GM19193 (cell line): Measurements from ENCODE around the gene STK11.
A peak's percentile ranks its signal among the peaks of the same experiment; 100 is the strongest.

ENCODE experiments used
- POLR2A ChIP-seq: IDR thresholded peaks from 4 replicates; pipeline ENCODE4 v1.6.1; 2011; ENCODE audit not compliant: insufficient read depth, insufficient read length; ENCODE audit errors: extremely low read depth

Gene STK11

GRCh38 chr19:1255186-1256161 lies 49.9 kb downstream of the STK11 start:
- no peak for TF ChIP-seq POLR2A

GRCh38 chr19:1256646-1257474 lies 51.3 kb downstream of the STK11 start:
- TF ChIP-seq POLR2A: no peak

- no peak for TF ChIP-seq POLR2A
These were observed 52.0 kb downstream of the STK11 start for GRCh38 chr19:1257475-1258162.

- no peak for TF ChIP-seq POLR2A
These were observed 52.5 kb downstream of the STK11 start for GRCh38 chr19:1258163-1258492.

GRCh38 chr19:1258707-1259205 lies 53.2 kb downstream of the STK11 start:
- no peak for TF ChIP-seq POLR2A

- peak; percentile 71 for TF ChIP-seq POLR2A
These were observed 53.8 kb downstream of the STK11 start for GRCh38 chr19:1259206-1259875.

GRCh38 chr19:1259876-1260748 lies 54.5 kb downstream of the STK11 start:
- peak; percentile 29 for TF ChIP-seq POLR2A

DNA sequence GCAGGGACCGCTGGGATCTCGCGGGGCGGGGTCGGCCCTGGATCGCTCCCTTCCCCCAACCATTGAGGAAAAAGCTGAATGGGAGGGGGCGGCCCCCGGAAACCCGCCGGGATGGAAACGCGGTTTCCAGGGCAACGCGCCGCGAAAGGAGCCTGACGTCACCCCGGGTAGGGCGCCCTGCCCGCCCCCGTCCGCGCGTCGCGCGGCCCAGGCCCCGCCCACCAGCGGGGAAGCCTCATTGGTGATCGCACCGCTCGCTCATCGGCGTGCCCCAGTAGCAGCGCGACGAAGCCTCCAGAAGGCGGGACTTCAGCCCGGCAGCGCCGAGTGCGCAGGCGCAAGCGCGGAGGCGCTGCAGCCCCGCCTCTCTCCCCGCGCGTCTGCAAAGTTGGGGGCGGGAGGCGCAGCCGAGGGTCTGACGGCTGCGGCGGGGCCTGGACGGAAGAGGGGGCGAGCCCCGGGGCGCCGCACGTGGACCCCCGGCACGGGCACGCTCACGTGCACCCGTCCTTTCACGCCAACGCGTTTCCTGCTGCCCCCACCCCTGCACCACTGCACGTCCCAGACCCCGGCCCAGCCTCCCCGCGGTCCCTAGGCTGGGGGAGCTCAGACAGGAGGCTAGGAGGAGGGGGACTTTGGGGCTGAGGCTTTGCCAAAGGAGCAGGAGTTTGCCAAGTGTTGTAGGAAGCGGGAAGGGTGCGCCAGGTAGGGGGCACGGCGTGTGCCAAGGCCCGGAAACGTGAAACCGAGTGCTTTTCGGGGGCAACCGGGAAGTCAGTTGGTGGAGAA lies 55.4 kb downstream of the STK11 start:
- TF ChIP-seq POLR2A: peak; percentile 45

- TF ChIP-seq POLR2A: no peak
These were observed 55.9 kb downstream of the STK11 start for GRCh38 chr19:1261538-1261797.

DNA sequence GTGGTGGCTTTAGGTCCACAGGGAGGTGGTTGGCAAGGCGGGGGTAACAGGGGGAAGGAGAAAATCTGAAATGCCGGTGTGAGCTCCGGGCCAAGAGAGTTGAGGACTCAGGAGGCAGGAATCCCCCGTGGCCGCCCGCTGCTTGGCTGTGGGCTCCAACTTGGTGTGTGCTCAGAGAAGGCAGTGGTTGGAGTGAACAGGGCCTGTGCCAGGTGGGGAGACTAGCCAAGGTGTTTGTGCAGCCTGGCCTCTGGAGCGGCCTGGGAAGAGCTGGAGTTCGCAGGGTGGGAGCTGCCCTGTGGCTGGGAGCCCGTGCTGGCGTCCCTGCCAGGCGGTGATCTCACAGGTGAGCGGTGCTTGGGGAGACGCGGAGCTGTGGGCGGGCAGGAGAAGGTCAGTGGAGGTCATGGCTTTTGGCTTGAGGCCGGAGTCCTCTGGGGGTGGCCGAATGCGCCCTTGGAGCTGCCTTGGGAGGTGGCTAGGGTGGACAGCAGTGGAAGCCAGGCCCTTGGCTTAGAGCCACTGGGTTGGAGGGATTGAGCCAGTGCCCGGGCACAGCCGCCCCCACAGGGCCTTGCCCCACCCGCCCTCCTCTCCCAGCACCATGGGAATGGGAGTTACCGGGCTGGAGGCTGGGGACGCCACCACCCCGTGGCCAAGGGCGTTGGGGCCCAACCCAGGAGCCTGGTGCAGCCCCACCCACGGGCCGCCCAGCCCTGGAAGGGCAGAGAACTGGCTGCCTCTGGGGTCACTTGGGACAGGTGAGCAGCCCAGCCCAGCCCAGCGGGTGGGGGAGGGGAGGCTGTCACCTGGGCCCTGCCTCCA lies 56.4 kb downstream of the STK11 start:
- TF ChIP-seq POLR2A: no peak

DNA sequence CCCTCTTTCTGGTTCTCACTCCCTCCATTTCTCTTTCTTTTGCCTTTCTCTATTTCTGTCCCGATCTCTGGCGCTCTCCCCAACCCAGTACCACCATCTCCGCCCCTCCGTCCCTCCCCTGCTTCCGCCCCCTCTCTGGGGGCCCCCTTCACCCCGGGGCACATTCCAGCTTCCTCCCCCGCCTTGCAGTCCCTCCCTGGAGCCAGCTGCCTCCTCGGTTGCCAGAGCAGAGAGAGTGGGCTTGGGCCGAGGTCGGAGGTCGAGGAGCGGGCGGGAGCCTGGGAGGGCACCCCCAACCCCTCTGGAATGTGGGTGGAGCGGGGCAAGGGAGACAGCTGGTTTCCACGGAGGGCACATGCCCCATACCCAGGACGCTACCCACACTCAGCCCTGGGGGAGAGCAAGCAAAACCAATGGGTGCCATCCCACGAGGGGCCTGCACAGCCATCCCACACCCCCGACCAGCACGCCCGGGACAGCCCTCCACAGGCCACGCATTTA lies 57.1 kb downstream of the STK11 start:
- TF ChIP-seq POLR2A: no peak

DNA sequence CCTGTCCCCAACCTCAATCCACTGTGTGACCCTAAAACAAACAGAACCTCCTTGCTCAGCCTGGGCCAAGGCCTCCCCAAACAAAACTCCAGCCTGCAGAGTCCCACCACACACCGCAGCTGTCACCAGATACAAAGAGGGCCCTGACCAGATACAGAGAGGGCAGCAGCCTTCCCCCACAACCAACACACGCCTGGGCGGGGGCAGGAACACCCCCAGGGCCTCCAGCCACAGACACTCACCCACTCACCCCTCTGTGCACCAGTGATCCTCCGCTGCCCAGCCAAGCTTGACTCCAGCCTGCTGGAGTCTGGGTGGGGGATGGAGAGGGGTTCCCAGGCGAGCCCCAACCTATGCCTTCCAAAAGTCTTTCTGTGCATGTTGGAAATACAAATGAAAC lies 57.6 kb downstream of the STK11 start:
- TF ChIP-seq POLR2A: no peak
